Parathyroid adenoma (tissue), 2 donors: ENCODE data around the gene LACTBL1.
"Not testable (repeated sequence)": the region's sequence is repeated elsewhere in the genome, so short reads cannot be mapped to it uniquely, and the experiment has no call there.

Experiments used
- H2AFZ ChIP-seq: fragments of 300-600 bp; sonication (generic); one replicate; pipeline ENCODE4 v1.7.0; 2017; ENCODE audit warnings: antibody characterized with exemption, mild to moderate bottlenecking
- H3K27ac ChIP-seq: fragments of 300-600 bp; sonication (generic); one replicate; pipeline ENCODE4 v1.7.0; 2017
- H3K27me3 ChIP-seq: fragments of 300-600 bp; sonication (generic); one replicate; pipeline ENCODE4 v1.7.0; 2017; ENCODE audit warnings: low read length; ENCODE audit not compliant: control insufficient read depth, insufficient read depth
- H3K36me3 ChIP-seq: fragments of 300-600 bp; sonication (generic); one replicate; pipeline ENCODE4 v1.7.0; 2017; ENCODE audit warnings: low read length; ENCODE audit not compliant: control insufficient read depth, insufficient read depth
- H3K4me1 ChIP-seq: fragments of 300-600 bp; sonication (generic); one replicate; pipeline ENCODE4 v1.7.0; 2017; ENCODE audit warnings: control low read depth
- H3K4me2 ChIP-seq: fragments of 300-600 bp; sonication (generic); one replicate; pipeline ENCODE4 v1.7.0; 2017; ENCODE audit warnings: low read length
- H3K4me3 ChIP-seq: fragments of 300-600 bp; sonication (generic); one replicate; pipeline ENCODE4 v1.7.0; 2017; ENCODE audit warnings: low read depth, low read length
- H3K79me2 ChIP-seq: fragments of 300-600 bp; sonication (generic); one replicate; pipeline ENCODE4 v1.7.0; 2017; ENCODE audit warnings: control low read depth
- H3K9ac ChIP-seq: fragments of 300-600 bp; sonication (generic); one replicate; pipeline ENCODE4 v1.7.0; 2017; ENCODE audit warnings: mild to moderate bottlenecking
- H3K9me3 ChIP-seq: fragments of 300-600 bp; sonication (generic); one replicate; pipeline ENCODE4 v1.7.0; 2017; ENCODE audit warnings: low read length; ENCODE audit not compliant: control insufficient read depth
- TF ChIP-seq, protein P1 (sequence below): fragments of 300-600 bp; sonication (generic); IDR thresholded peaks from one replicate; pipeline ENCODE4 v1.7.0; 2017; ENCODE audit warnings: antibody characterized with exemption, mild to moderate bottlenecking
- donor health status: primary hyperparathyroidism.

Gene LACTBL1

GRCh38 chr1:23019094-23019862 is 46.6 kb upstream of the LACTBL1 start, which contains the start of gene KDM1A:
Gene KDM1A, plus strand, starts transcription at chr1:23019468. Its CDS starts 129 bp downstream, at chr1:23019597.
- Histone ChIP-seq H3K27me3 (no peaks in the 10 kb centered on the region), H3K79me2 (peaks cover 6% of the 10 kb centered on the region), H3K4me3 (peak within 1 kb of the TSS; percentile 93), H3K4me2 (peak within 1 kb of the TSS; percentile 99), H2AFZ (peak within 1 kb of the TSS; percentile 87), H3K27ac (peak within 1 kb of the TSS; percentile 81), H3K9me3 (no peaks in the 10 kb centered on the region), H3K9ac (peak within 1 kb of the TSS; percentile 84), H3K36me3 (no peaks in the 10 kb centered on the region), H3K4me1 (no peaks in the 10 kb centered on the region)
- TF ChIP-seq, protein P1, sequence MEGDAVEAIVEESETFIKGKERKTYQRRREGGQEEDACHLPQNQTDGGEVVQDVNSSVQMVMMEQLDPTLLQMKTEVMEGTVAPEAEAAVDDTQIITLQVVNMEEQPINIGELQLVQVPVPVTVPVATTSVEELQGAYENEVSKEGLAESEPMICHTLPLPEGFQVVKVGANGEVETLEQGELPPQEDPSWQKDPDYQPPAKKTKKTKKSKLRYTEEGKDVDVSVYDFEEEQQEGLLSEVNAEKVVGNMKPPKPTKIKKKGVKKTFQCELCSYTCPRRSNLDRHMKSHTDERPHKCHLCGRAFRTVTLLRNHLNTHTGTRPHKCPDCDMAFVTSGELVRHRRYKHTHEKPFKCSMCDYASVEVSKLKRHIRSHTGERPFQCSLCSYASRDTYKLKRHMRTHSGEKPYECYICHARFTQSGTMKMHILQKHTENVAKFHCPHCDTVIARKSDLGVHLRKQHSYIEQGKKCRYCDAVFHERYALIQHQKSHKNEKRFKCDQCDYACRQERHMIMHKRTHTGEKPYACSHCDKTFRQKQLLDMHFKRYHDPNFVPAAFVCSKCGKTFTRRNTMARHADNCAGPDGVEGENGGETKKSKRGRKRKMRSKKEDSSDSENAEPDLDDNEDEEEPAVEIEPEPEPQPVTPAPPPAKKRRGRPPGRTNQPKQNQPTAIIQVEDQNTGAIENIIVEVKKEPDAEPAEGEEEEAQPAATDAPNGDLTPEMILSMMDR = peak; percentile 11

GRCh38 chr1:23018661-23019093 is 46.0 kb upstream of the LACTBL1 start:
- Histone ChIP-seq H3K36me3 (no peaks in the 10 kb centered on the region), H3K4me3 (peak overlapping the region; percentile 93), H3K4me1 (no peaks in the 10 kb centered on the region), H3K27me3 (no peaks in the 10 kb centered on the region), H3K79me2 (peaks cover 6% of the 10 kb centered on the region), H3K4me2 (peak overlapping the region; percentile 99), H3K9ac (peak overlapping the region; percentile 61), H3K27ac (peak overlapping the region; percentile 81), H3K9me3 (no peaks in the 10 kb centered on the region), H2AFZ (peak overlapping the region; percentile 87)
- TF ChIP-seq, protein P1 = no peak

- Histone ChIP-seq H3K4me1 (no peaks in the 10 kb centered on the region), H3K9me3 (no peaks in the 10 kb centered on the region), H3K4me3 (no peak overlapping the region), H3K36me3 (no peaks in the 10 kb centered on the region), H3K4me2 (no peak overlapping the region), H3K9ac (no peak overlapping the region), H3K79me2 (no peaks in the 10 kb centered on the region), H3K27ac (no peak overlapping the region), H2AFZ (no peak overlapping the region), H3K27me3 (no peaks in the 10 kb centered on the region)
- TF ChIP-seq, protein P1 = no peak
Measured at GRCh38 chr1:23013657-23014056, 41.0 kb upstream of the LACTBL1 start.

GRCh38 chr1:23010025-23010424 is 37.4 kb upstream of the LACTBL1 start:
- H3K9ac ChIP-seq, H3K36me3 ChIP-seq, H3K4me2 ChIP-seq, H3K4me1 ChIP-seq, H3K27me3 ChIP-seq, H3K4me3 ChIP-seq, H3K27ac ChIP-seq, H3K79me2 ChIP-seq, H2AFZ ChIP-seq, H3K9me3 ChIP-seq: not testable (repeated sequence)

DNA sequence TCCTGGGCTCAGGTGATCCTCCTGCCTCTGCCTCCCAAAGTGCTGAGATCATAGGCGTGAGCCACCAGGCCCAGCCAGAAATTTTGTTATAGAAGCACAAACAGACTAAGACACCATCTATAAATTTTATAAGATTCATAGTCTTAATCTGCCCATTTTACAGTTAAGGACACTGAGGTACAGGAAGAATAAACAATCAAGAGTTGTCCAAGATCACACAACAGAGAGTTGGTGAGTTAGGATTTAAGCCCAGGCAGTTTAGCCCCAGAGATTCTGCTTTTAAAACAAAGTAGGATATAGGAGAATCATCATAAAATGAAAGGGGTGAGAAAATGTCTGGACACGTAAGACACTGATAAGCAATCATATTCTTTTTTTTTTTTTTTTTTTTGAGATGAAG is 36.2 kb upstream of the LACTBL1 start:
- Histone ChIP-seq H3K4me1 (no peaks in the 10 kb centered on the region), H3K27me3 (no peaks in the 10 kb centered on the region), H2AFZ (no peak overlapping the region), H3K79me2 (no peaks in the 10 kb centered on the region), H3K27ac (no peak overlapping the region), H3K9me3 (no peaks in the 10 kb centered on the region), H3K4me2 (no peak overlapping the region), H3K4me3 (no peak overlapping the region), H3K9ac (no peak overlapping the region), H3K36me3 (no peaks in the 10 kb centered on the region)
- TF ChIP-seq, protein P1 = no peak
